Uterus (tissue), 4 donors: ENCODE measurements around the gene RAB8A. TPM values are rescaled to one million over a fixed set of nuclear protein-coding genes. Genes with fewer than 3 reads are reported as not detected.

Source experiments
- DNase-seq, 2 donors: peaks; one replicate each; pipeline ENCODE4 v3.0.0-alpha.2; 2019 to 2020
- H3K27ac ChIP-seq, 2 donors: fragments of 200-600 bp; sonication (generic); 1 replicate in 1 of 2; 2 replicates in 1 of 2; pipeline ENCODE4 v1.5.1; 2016 to 2018
- H3K27me3 ChIP-seq, 2 donors: fragments of 200-600 bp; sonication (generic); one replicate each; pipeline ENCODE4 v1.5.1; 2018 to 2019; ENCODE audit warnings: control low read depth in 1 of 2
- H3K36me3 ChIP-seq, 2 donors: fragments of 200-600 bp; sonication (generic); one replicate each; pipeline ENCODE4 v1.5.1; 2019; ENCODE audit warnings: control low read depth in 1 of 2
- H3K4me1 ChIP-seq, 2 donors: fragments of 200-600 bp; sonication (generic); one replicate each; pipeline ENCODE4 v1.5.1; 2018 to 2019; ENCODE audit warnings: control low read depth in 1 of 2
- H3K4me3 ChIP-seq, 2 donors: fragments of 200-600 bp; sonication (generic); 1 replicate in 1 of 2; 2 replicates in 1 of 2; pipeline ENCODE4 v1.5.1; 2018 to 2019; ENCODE audit warnings: mild to moderate bottlenecking in 1 of 2
- H3K9me3 ChIP-seq, 2 donors: fragments of 200-600 bp; sonication (generic); one replicate each; pipeline ENCODE4 v1.5.1; 2019; ENCODE audit warnings: control low read depth in 1 of 2
- CTCF ChIP-seq, 4 experiments: fragments of 200-600 bp in 2 of 4; fragments of 450-650 bp in 2 of 4; sonication (generic) in 2 of 4; IDR thresholded peaks; one replicate each; pipeline ENCODE4 v1.5.1; 2016 to 2019; ENCODE audit warnings: antibody characterized with exemption in 4 of 4, mild to moderate bottlenecking in 2 of 4, moderate library complexity in 1 of 4
- POLR2A ChIP-seq, 2 donors: fragments of 450-650 bp; IDR thresholded peaks; one replicate each; pipeline ENCODE4 v1.6.1; 2016; ENCODE audit warnings: antibody characterized with exemption in 2 of 2, mild to moderate bottlenecking in 1 of 2, moderate library complexity in 1 of 2
- intact Hi-C: fragments of 100-400 bp; cut with DNase I; formaldehyde crosslinking; loops from one replicate; pipeline ENCODE4 v1.15.1; 2023; ENCODE audit warnings: low total_unique reads
- total RNA-seq, 4 donors: library from RNA; depleted of rRNA in 3 of 4; stranded (reverse); fragments of >200 nt in 3 of 4; gene quantifications; one replicate each; pipeline versions ENCODE4 v1.1.0 to v1.2.4, GENCODE V29; 2014 to 2023
- donor health status: DM: yes; HTN: yes; CAD: no.

Gene RAB8A
- total RNA-seq, 4 donors from 2014 or later: 13.3 to 67.4 (median 40.7) TPM

- intact Hi-C loops: no loop called here
- Histone ChIP-seq H3K36me3 (no peaks in the 10 kb centered on the region), H3K4me1 (no peaks in the 10 kb centered on the region), H3K27me3 (no peaks in the 10 kb centered on the region), H3K27ac (no peak overlapping the region), H3K4me3 (no peak overlapping the region), H3K9me3 (no peaks in the 10 kb centered on the region)
- DNase-seq: no peak
- TF ChIP-seq CTCF (IDR thresholded peaks at IDR 0.05) (no peak), POLR2A (IDR thresholded peaks at IDR 0.05) (no peak)
Measured at GRCh38 chr19:16144216-16144581, 32.5 kb downstream of the RAB8A start.

GRCh38 chr19:16146112-16146511 lies 34.4 kb downstream of the RAB8A start:
- intact Hi-C loops: no loop called here
- Histone ChIP-seq H3K4me1 (no peaks in the 10 kb centered on the region), H3K27ac (no peak overlapping the region), H3K27me3 (no peaks in the 10 kb centered on the region), H3K36me3 (no peaks in the 10 kb centered on the region), H3K9me3 (no peaks in the 10 kb centered on the region), H3K4me3 (no peak overlapping the region)
- no peak for DNase-seq
- TF ChIP-seq CTCF (IDR thresholded peaks at IDR 0.05) (no peak), POLR2A (IDR thresholded peaks at IDR 0.05) (no peak)

- TF ChIP-seq CTCF (IDR thresholded peaks at IDR 0.05) (no peak), POLR2A (IDR thresholded peaks at IDR 0.05) (no peak)
- H3K27ac ChIP-seq: no peak overlapping the region
- no peaks in the 10 kb centered on the region for H3K36me3 ChIP-seq
- H3K4me1 ChIP-seq: no peaks in the 10 kb centered on the region
- H3K9me3 ChIP-seq: no peaks in the 10 kb centered on the region
- intact Hi-C loops: no loop called here
- no peak overlapping the region for H3K4me3 ChIP-seq
- H3K27me3 ChIP-seq: no peaks in the 10 kb centered on the region
- DNase-seq: no peak
Measured at GRCh38 chr19:16148443-16149229, 36.9 kb downstream of the RAB8A start.

- TF ChIP-seq POLR2A (IDR thresholded peaks at IDR 0.05) (no peak), CTCF (IDR thresholded peaks at IDR 0.05) (no peak)
- no peak overlapping the region for H3K4me3 ChIP-seq
- intact Hi-C loops: no loop called here
Measured at GRCh38 chr19:16153582-16154336, 42.1 kb downstream of the RAB8A start.

DNA sequence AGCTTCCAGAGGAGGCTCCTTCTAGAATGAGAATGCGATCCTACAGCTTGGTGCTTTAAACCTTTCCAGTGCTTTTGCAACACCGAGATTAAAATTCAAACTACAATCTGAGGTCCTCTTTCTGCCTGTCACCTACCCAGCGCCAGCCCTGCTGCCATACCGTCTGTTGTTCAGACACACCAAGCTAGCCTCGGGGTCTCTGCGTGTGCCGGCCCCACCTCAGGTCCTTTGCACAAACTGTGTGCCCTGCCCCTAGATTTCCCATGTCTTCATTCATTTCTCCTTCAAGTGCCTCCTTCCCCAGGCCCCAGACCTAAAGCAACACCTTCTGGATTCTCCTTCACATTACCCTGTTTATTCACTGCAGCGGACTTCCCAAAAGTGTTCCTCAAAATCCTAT lies 42.9 kb downstream of the RAB8A start:
- intact Hi-C loops: no loop called here
- Histone ChIP-seq H3K36me3 (no peaks in the 10 kb centered on the region), H3K4me3 (no peak overlapping the region), H3K27me3 (no peaks in the 10 kb centered on the region), H3K4me1 (no peaks in the 10 kb centered on the region), H3K27ac (no peak overlapping the region), H3K9me3 (no peaks in the 10 kb centered on the region)
- no peak for TF ChIP-seq CTCF (IDR thresholded peaks at IDR 0.05)
- TF ChIP-seq POLR2A (IDR thresholded peaks at IDR 0.05): no peak
- DNase-seq: no peak

More at GRCh38 chr19:16153582-16154336, 42.1 kb downstream of the RAB8A start:
- no peak for DNase-seq
- Histone ChIP-seq H3K27ac (no peak overlapping the region), H3K36me3 (no peaks in the 10 kb centered on the region), H3K9me3 (no peaks in the 10 kb centered on the region), H3K27me3 (no peaks in the 10 kb centered on the region), H3K4me1 (no peaks in the 10 kb centered on the region)
